H1 (cell line): ENCODE results near the gene GRK6. TPM values are rescaled to one million over a fixed set of nuclear protein-coding genes. Genes with fewer than 3 reads are reported as not detected.

Experiments
- FOSL1 ChIP-seq: IDR thresholded peaks from 2 replicates; pipeline ENCODE4 v1.6.1; 2011; ENCODE audit warnings: mild to moderate bottlenecking, low read depth, low read length, moderate library complexity; ENCODE audit not compliant: insufficient read depth
- polyA plus RNA-seq, 7 experiments: library from polyadenylated mRNA; depleted of rRNA in 3 of 7; stranded (reverse) in 5 of 7; unstranded in 2 of 7; fragments of >200 nt in 5 of 7; fragments of 200-250 nt in 2 of 7; gene quantifications; 1 replicate in 5 of 7; 2 replicates in 1 of 7; 4 replicates in 1 of 7; pipeline versions ENCODE4 v1.2.1 to v1.2.3, GENCODE V29; 2011 to 2013; ENCODE audit warnings: missing spikeins in 2 of 7, mixed read lengths in 2 of 7
- total RNA-seq: library from RNA; stranded (reverse); fragmentation: NEBNext Ultra II Directional; extraction: Animal tissue kit (Norgen Biotek cat#: 25700); gene quantifications from 2 replicates; pipeline ENCODE4 v1.2.1, GENCODE V29; 2021
- TF ChIP-seq, protein P1 (sequence below): IDR thresholded peaks from 2 replicates; pipeline ENCODE4 v1.6.1; 2012; ENCODE audit warnings: low read length, inconsistent platforms

Gene GRK6
- total and polyA plus RNA-seq, 2 of the 8 experiments (the other 6 are each of a cell fraction or from before 2014, with no cell fraction given) = 31.8 to 57.8 TPM

DNA sequence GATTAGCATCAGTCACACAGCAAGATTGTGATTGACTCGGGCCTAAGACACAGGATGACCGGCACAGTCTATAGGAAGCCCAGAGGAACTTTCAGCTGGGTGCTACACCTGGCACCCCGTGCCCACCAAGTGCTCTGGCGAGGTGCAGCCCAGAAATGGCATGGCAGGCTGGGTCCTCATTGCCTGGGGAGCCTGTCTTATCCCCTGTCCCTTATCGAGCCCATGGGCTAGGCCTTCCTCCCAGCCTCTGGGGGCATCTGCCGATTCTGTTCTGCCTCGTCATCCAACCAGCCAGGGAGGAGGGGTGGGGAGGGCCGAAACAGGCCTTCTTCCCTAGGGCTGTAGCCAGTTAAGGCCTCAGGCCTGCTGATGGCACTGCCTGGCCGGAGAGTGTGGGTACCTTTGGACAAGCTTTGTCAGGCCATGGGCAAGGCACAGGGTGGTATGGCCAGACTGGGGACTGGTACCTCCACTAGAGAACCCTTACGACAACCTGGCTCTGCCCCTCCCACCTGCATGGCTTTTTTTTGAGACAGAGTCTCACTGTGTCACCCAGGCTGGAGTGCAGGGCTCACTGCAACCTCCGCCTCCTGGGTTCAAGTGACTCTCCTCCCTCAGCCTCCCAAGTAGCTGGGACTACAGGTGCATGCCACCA, 1.6 kb downstream of the GRK6 start (continued):
- TF ChIP-seq, protein P1, sequence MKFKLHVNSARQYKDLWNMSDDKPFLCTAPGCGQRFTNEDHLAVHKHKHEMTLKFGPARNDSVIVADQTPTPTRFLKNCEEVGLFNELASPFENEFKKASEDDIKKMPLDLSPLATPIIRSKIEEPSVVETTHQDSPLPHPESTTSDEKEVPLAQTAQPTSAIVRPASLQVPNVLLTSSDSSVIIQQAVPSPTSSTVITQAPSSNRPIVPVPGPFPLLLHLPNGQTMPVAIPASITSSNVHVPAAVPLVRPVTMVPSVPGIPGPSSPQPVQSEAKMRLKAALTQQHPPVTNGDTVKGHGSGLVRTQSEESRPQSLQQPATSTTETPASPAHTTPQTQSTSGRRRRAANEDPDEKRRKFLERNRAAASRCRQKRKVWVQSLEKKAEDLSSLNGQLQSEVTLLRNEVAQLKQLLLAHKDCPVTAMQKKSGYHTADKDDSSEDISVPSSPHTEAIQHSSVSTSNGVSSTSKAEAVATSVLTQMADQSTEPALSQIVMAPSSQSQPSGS = no peak
- TF ChIP-seq FOSL1 = no peak
